Esophagus muscularis mucosa (tissue), 4 donors: Measurements from ENCODE around the gene CD55. TPM values are rescaled to one million over a fixed set of nuclear protein-coding genes. Genes with fewer than 3 reads are reported as not detected.

Source experiments
- DNase-seq: peaks from one replicate; pipeline ENCODE4 v3.0.0-alpha.2; 2017; ENCODE audit errors: extremely low spot score
- H3K27ac ChIP-seq, 4 donors: fragments of 200-600 bp; sonication (generic); replicated peaks in 1 of 4; 1 replicate in 3 of 4; 2 replicates in 1 of 4; pipeline ENCODE4 v1.5.1; 2016 to 2019; ENCODE audit warnings: mild to moderate bottlenecking in 1 of 4
- H3K27me3 ChIP-seq, 4 donors: fragments of 200-600 bp; sonication (generic); one replicate each; pipeline versions ENCODE4 v1.5.1 to v1.6.0; 2016 to 2019
- H3K36me3 ChIP-seq, 4 donors: fragments of 200-600 bp; sonication (generic); one replicate each; pipeline ENCODE4 v1.5.1; 2016 to 2019
- H3K4me1 ChIP-seq, 4 donors: fragments of 200-600 bp; sonication (generic); one replicate each; pipeline ENCODE4 v1.5.1; 2016 to 2019
- H3K4me3 ChIP-seq, 4 donors: fragments of 200-600 bp; sonication (generic); 1 replicate in 2 of 4; 2 replicates in 2 of 4; pipeline ENCODE4 v1.5.1; 2016 to 2019; ENCODE audit warnings: mild to moderate bottlenecking in 4 of 4, moderate library complexity in 1 of 4
- H3K9me3 ChIP-seq, 4 donors: fragments of 200-600 bp; sonication (generic); 1 replicate in 3 of 4; 2 replicates in 1 of 4; pipeline ENCODE4 v1.5.1; 2016 to 2019
- CTCF ChIP-seq, 3 experiments: fragments of 200-600 bp in 2 of 3; fragments of 450-650 bp in 1 of 3; sonication (generic) in 2 of 3; IDR thresholded peaks; one replicate each; pipeline ENCODE4 v1.5.1; 2017 to 2019; ENCODE audit warnings: antibody characterized with exemption in 3 of 3, mild to moderate bottlenecking in 2 of 3, moderate library complexity in 1 of 3
- EP300 ChIP-seq: sonication (generic); formaldehyde crosslinking; IDR thresholded peaks from one replicate; pipeline ENCODE4 v1.6.1; 2017; ENCODE audit warnings: antibody characterized with exemption
- POLR2A ChIP-seq: fragments of 450-650 bp; IDR thresholded peaks from one replicate; pipeline ENCODE4 v1.6.1; 2017; ENCODE audit warnings: antibody characterized with exemption, moderate library complexity, mild to moderate bottlenecking, low read depth
- POLR2AphosphoS5 ChIP-seq, 2 donors: sonication (generic); formaldehyde crosslinking; IDR thresholded peaks; one replicate each; pipeline ENCODE4 v1.6.1; 2017; ENCODE audit warnings: antibody characterized with exemption in 2 of 2
- WGBS: methylation state at CpG from one replicate; pipeline ENCODE4 v1.1.5; 2018; 5-methylcytosine and 5-hydroxymethylcytosine counted together
- intact Hi-C: fragments of 100-400 bp; cut with DNase I; formaldehyde crosslinking; loops from one replicate; pipeline ENCODE4 v1.15.1; 2023
- total RNA-seq, 4 donors: library from RNA; depleted of rRNA; stranded (reverse); fragments of >200 nt; gene quantifications; one replicate each; pipeline versions ENCODE4 v1.1.0 to v1.2.1, GENCODE V29; 2016

Gene CD55
- total RNA-seq, 4 donors from 2014 or later = 27.8 to 77.0 (median 47.4) TPM

- DNase-seq = no peak
- H3K9me3 ChIP-seq = no peaks in the 10 kb centered on the region
- no peak overlapping the region for H3K4me3 ChIP-seq
- intact Hi-C loops = no loop called here
- H3K36me3 ChIP-seq = no peaks in the 10 kb centered on the region
- H3K27ac ChIP-seq = no peak overlapping the region
- peaks cover 0 to 12% (median 4%) of the 10 kb centered on the region in 4 donors for H3K4me1 ChIP-seq
- H3K27me3 ChIP-seq = no peaks in the 10 kb centered on the region
- 83% methylated on average over 2 of the region's 2 CpGs for WGBS
- TF ChIP-seq CTCF (IDR thresholded peaks at IDR 0.05) = no peak
- TF ChIP-seq POLR2AphosphoS5 (IDR thresholded peaks at IDR 0.05) = no peak
- no peak for TF ChIP-seq EP300
- no peak for TF ChIP-seq POLR2A
Observed at GRCh38 chr1:207279652-207280051, 41.8 kb upstream of the CD55 start.

GRCh38 chr1:207280706-207281105 lies 40.8 kb upstream of the CD55 start:
- intact Hi-C loops = no loop called here
- Histone ChIP-seq H3K27ac (no peak overlapping the region), H3K9me3 (no peaks in the 10 kb centered on the region), H3K27me3 (no peaks in the 10 kb centered on the region), H3K4me1 (peaks cover 0 to 12% (median 4%) of the 10 kb centered on the region in 4 donors), H3K4me3 (no peak overlapping the region), H3K36me3 (no peaks in the 10 kb centered on the region)
- DNase-seq = no peak
- TF ChIP-seq CTCF (IDR thresholded peaks at IDR 0.05) (no peak), POLR2A (no peak), POLR2AphosphoS5 (IDR thresholded peaks at IDR 0.05) (no peak), EP300 (no peak)
- 97% methylated on average over 3 of the region's 3 CpGs for WGBS

DNA sequence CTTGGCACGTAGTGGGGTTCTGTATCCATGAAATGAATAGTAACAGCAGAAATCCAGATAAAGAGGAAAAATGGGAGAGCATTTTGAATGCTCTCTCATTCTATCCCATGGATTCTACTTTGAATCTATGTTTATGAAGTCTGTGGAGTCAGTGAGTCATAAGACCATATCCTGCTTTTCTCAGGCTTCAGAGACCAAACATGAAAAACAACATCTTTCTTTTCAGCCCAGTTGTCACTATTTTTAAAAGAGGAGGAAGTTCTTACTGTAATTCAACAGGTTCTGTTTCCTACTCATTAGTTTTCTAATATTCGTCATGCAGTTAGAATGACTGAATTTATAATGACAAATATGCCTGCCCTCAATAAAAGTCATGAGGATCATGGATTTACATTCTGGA lies 39.4 kb upstream of the CD55 start:
- intact Hi-C loops = no loop called here
- Histone ChIP-seq H3K4me3 (no peak overlapping the region), H3K27me3 (no peaks in the 10 kb centered on the region), H3K36me3 (no peaks in the 10 kb centered on the region), H3K9me3 (no peaks in the 10 kb centered on the region), H3K4me1 (peaks cover 3 to 23% (median 12%) of the 10 kb centered on the region in 4 donors), H3K27ac (no peak overlapping the region)
- DNase-seq = no peak
- TF ChIP-seq POLR2AphosphoS5 (IDR thresholded peaks at IDR 0.05) (no peak), EP300 (no peak), POLR2A (no peak), CTCF (IDR thresholded peaks at IDR 0.05) (no peak)
- WGBS = 53% methylated on average over 2 of the region's 2 CpGs

DNA sequence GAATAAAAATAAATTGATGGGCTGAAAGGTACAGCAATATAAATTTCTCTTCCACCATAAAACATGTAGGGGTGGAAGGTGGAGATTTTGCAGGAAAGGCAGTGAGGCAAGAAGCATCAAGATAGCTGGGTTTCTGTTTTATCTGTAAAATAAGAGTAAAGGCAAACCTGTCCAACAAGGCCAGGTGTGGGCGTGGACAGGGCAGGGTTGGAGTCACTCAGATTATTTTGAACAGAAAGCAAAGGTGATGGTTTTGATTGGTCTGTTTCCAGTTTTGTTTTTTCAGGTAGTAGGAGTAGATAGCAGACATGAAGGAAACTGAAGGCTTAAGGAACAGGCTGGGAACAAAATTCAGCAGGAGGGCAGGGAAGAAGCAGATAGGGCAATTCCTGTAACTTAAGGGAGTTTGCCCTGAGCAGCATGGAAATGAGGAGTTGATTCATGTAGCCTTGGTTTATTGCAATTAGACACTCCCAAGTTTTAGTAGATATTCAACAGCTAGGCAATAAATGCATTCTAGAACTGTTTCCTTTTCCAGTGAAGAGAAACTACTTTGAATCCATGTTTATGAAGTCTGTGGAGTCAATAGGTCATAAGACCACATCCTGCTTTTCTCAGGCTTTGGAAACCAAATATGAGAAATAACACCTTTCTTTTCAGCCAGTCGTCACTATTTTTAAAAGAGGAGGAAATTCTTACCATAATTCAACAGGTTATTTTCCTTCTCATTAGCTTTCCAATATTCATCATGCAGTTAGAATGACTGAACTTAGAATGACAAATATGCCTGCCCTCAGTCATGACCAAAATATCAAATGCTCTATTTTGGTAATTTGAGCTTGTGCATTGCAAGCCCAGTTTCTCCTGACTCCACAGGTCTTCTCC lies 38.7 kb upstream of the CD55 start:
- intact Hi-C loops = no loop called here
- no peak for TF ChIP-seq POLR2A
- no peak for TF ChIP-seq POLR2AphosphoS5 (IDR thresholded peaks at IDR 0.05)
- TF ChIP-seq CTCF (IDR thresholded peaks at IDR 0.05) = no peak
- no peak for TF ChIP-seq EP300
- 71% methylated on average over 2 of the region's 2 CpGs for WGBS
- DNase-seq = no peak
- H3K36me3 ChIP-seq = no peaks in the 10 kb centered on the region
- no peaks in the 10 kb centered on the region for H3K9me3 ChIP-seq
- no peaks in the 10 kb centered on the region for H3K27me3 ChIP-seq
- no peak overlapping the region for H3K4me3 ChIP-seq
- H3K4me1 ChIP-seq = peaks cover 3 to 30% (median 16%) of the 10 kb centered on the region in 4 donors
- H3K27ac ChIP-seq = no peak overlapping the region
